B cell (primary cell): Measurements from ENCODE around the gene KLF7. TPM values are rescaled to one million over a fixed set of nuclear protein-coding genes. Genes with fewer than 3 reads are reported as not detected.

Source experiments
- ATAC-seq: fragments of 200-7000 bp; cut with Tn5 transposase; one replicate; pipeline ENCODE4 v1.10.0; 2021; ENCODE audit warnings: low read depth, mild to moderate bottlenecking, moderate number of reproducible peaks, moderate library complexity
- CTCF ChIA-PET: fragments of 350-600 bp; sonication (Branson Sonifier 250); formaldehyde crosslinking; loops from one replicate; lab custom pipeline; 2021; ENCODE audit warnings: antibody characterized with exemption, inconsistent platforms; lab: Charles Lee
- POLR2A ChIA-PET: fragments of 350-600 bp; sonication (Branson Sonifier 250); formaldehyde crosslinking; loops from one replicate; lab custom pipeline; 2021; ENCODE audit warnings: antibody characterized with exemption; lab: Charles Lee
- DNase-seq: peaks from one replicate; pipeline ENCODE4 v3.0.0; 2013
- H2AFZ ChIP-seq: 2 replicates; pipeline ENCODE4 v1.6.1; 2012; ENCODE audit warnings: mild to moderate bottlenecking, low read depth, low read length; ENCODE audit not compliant: insufficient read depth, poor library complexity, severe bottlenecking
- H3K27ac ChIP-seq, 2 donors: 1 replicate in 1 of 2; 2 replicates in 1 of 2; pipeline ENCODE4 v1.5.1; 2012 to 2013; ENCODE audit warnings: low read length in 2 of 2, mild to moderate bottlenecking in 2 of 2, moderate library complexity in 1 of 2
- H3K27me3 ChIP-seq, 4 experiments: fragments of 200-600 bp in 1 of 4; sonication (generic) in 1 of 4; replicated peaks in 1 of 4; 1 replicate in 2 of 4; 2 replicates in 2 of 4; pipeline versions ENCODE4 v1.6.1 to v1.7.0; 2013 to 2016; ENCODE audit warnings: low read length in 3 of 4, mild to moderate bottlenecking in 2 of 4, mixed read lengths in 1 of 4, moderate library complexity in 1 of 4; ENCODE audit not compliant: insufficient read depth in 4 of 4, control insufficient read depth in 3 of 4; ENCODE audit errors: control extremely low read depth in 1 of 4
- H3K36me3 ChIP-seq, 2 experiments: replicated peaks in 1 of 2; 1 replicate in 1 of 2; 2 replicates in 1 of 2; pipeline versions ENCODE4 v1.6.1 to v1.7.1; 2013; ENCODE audit warnings: low read length in 1 of 2; ENCODE audit not compliant: insufficient read depth in 2 of 2, control insufficient read depth in 1 of 2; ENCODE audit errors: control extremely low read depth in 1 of 2, extremely low read depth in 1 of 2
- H3K4me1 ChIP-seq, 2 donors: fragments of 200-600 bp in 1 of 2; sonication (generic) in 1 of 2; 1 replicate in 1 of 2; 2 replicates in 1 of 2; pipeline versions ENCODE4 v1.5.1 to v1.6.1; 2013 to 2017; ENCODE audit warnings: low read length in 2 of 2; ENCODE audit not compliant: control insufficient read depth in 2 of 2, insufficient read depth in 2 of 2
- H3K4me2 ChIP-seq: replicated peaks from 2 replicates; pipeline ENCODE3; 2012; ENCODE audit warnings: mild to moderate bottlenecking, low read depth, low read length; ENCODE audit not compliant: poor library complexity, severe bottlenecking
- H3K4me3 ChIP-seq, 5 experiments: fragments of 200-600 bp in 1 of 5; sonication (generic) in 1 of 5; 1 replicate in 3 of 5; 2 replicates in 2 of 5; pipeline versions ENCODE4 v1.5.1 to v1.7.0; 2011 to 2016; ENCODE audit warnings: low read length in 4 of 5, mild to moderate bottlenecking in 4 of 5, low read depth in 2 of 5, control low read depth in 1 of 5, moderate library complexity in 1 of 5; ENCODE audit not compliant: insufficient read depth in 1 of 5; ENCODE audit errors: control extremely low read depth in 1 of 5, extremely low read depth in 1 of 5
- H3K79me2 ChIP-seq: fragments of 200-600 bp; sonication (generic); one replicate; pipeline ENCODE4 v1.6.0; 2016; ENCODE audit warnings: low read length; ENCODE audit not compliant: control insufficient read depth, insufficient read depth
- H3K9ac ChIP-seq: fragments of 200-600 bp; sonication (generic); 2 replicates; pipeline ENCODE4 v1.6.1; 2017; ENCODE audit warnings: mild to moderate bottlenecking, low read length, moderate library complexity
- H3K9me3 ChIP-seq, 3 donors: one replicate each; pipeline versions ENCODE4 v1.6.1 to v1.7.1; 2013; ENCODE audit warnings: low read length in 2 of 3; ENCODE audit not compliant: control insufficient read depth in 2 of 3, insufficient read depth in 1 of 3; ENCODE audit errors: control extremely low read depth in 1 of 3
- H4K20me1 ChIP-seq: 2 replicates; pipeline ENCODE4 v1.6.0; 2012; ENCODE audit warnings: mild to moderate bottlenecking, low read length; ENCODE audit not compliant: insufficient read depth, control insufficient read depth, poor library complexity, severe bottlenecking
- H3K27ac Mint-ChIP-seq: one replicate; pipeline ENCODE4 v1.8.0; 2021; ENCODE audit warnings: mixed read lengths
- H3K27me3 Mint-ChIP-seq: one replicate; pipeline ENCODE4 v1.8.0; 2021; ENCODE audit warnings: mixed read lengths
- H3K4me1 Mint-ChIP-seq: one replicate; pipeline ENCODE4 v1.8.0; 2021; ENCODE audit warnings: mixed read lengths
- H3K4me3 Mint-ChIP-seq: one replicate; pipeline ENCODE4 v1.8.0; 2021; ENCODE audit warnings: mixed read lengths
- H3K9me3 Mint-ChIP-seq: one replicate; pipeline ENCODE4 v1.8.0; 2022; ENCODE audit warnings: mixed read lengths; ENCODE audit not compliant: insufficient read depth
- CTCF ChIP-seq: fragments of 200-600 bp; IDR thresholded peaks from one replicate; pipeline ENCODE4 v1.8.0; 2022; ENCODE audit warnings: antibody characterized with exemption, mild to moderate bottlenecking
- EZH2 ChIP-seq: IDR thresholded peaks from 2 replicates; pipeline ENCODE4 v1.6.1; 2012; ENCODE audit warnings: borderline replicate concordance, low read depth, mild to moderate bottlenecking, moderate library complexity, low read length; ENCODE audit not compliant: insufficient read depth, poor library complexity, severe bottlenecking
- WGBS: methylation state at CpG from one replicate; pipeline ENCODE4 v1.1.5; 2013; ENCODE audit warnings: missing lambda C conversion rate; ENCODE audit not compliant: insufficient coverage; 5-methylcytosine and 5-hydroxymethylcytosine counted together
- intact Hi-C: fragments of 100-400 bp; cut with micrococcal nuclease; formaldehyde crosslinking; loops from one replicate; pipeline ENCODE4 v1.10.0; 2022
- polyA plus RNA-seq: library from polyadenylated mRNA; depleted of rRNA; stranded (reverse); fragments of >200 nt; gene quantifications from 2 replicates; pipeline ENCODE4 v1.2.3, GENCODE V29; 2012
- total RNA-seq, 2 donors: library from RNA; stranded (reverse); fragments of 120-200 nt in 1 of 2; gene quantifications; 1 replicate in 1 of 2; 2 replicates in 1 of 2; pipeline versions ENCODE4 v1.2.3 to v1.2.4, GENCODE V29; 2013 to 2022

The KLF7 gene
- total and polyA plus RNA-seq, 2 donors (not counting 1 experiment from before 2014, with no cell fraction given), result 46.2 to 93.2 TPM

GRCh38 chr2:207143215-207144172, 22.3 kb downstream of the KLF7 start:
- POLR2A ChIA-PET, result interaction anchor here (0.6 to 4.8 kb wide), 11 partner anchors 9 to 387 kb away, joined by 3 to 122 read pairs (median 4); partner anchors contain the start of genes CREB1 and KLF7
- H3K27me3 ChIP-seq, result no peaks in the 10 kb centered on the region
- ATAC-seq (peak; percentile 77), DNase-seq (peak; percentile 86)
- Mint-ChIP-seq H3K27me3 (no peaks in the 10 kb centered on the region), H3K9me3 (no peaks in the 10 kb centered on the region), H3K4me3 (peak overlapping the region; percentile 89), H3K27ac (peak overlapping the region; percentile 94), H3K4me1 (peaks cover 68% of the 10 kb centered on the region)
- H3K36me3 ChIP-seq, result peaks cover 0 to 6% of the 10 kb centered on the region in 2 experiments
- peaks cover 72% of the 10 kb centered on the region for H3K79me2 ChIP-seq
- no peaks in the 10 kb centered on the region for H4K20me1 ChIP-seq
- no peak for TF ChIP-seq CTCF
- TF ChIP-seq EZH2, result no peak
- peaks cover 57 to 62% of the 10 kb centered on the region in 2 donors for H3K4me1 ChIP-seq
- 14% methylated on average over 8 of the region's 13 CpGs for WGBS
- peak overlapping the region; percentile 91 for H3K4me2 ChIP-seq
- peak overlapping the region; percentile 43 to 71 (median 56) for H3K4me3 ChIP-seq
- H2AFZ ChIP-seq, result peak overlapping the region; percentile 59
- peak overlapping the region; percentile 82 for H3K9ac ChIP-seq
- intact Hi-C loops, result loop anchor here (1.0 to 10.0 kb wide), 6 partner anchors 10 to 481 kb away; partner anchors contain the start of genes CREB1 and METTL21A
- CTCF ChIA-PET, result interaction anchor here (0.7 to 4.5 kb wide), 15 partner anchors 11 to 453 kb away, joined by 3 to 92 read pairs (median 3); partner anchors contain the start of gene KLF7
- H3K9me3 ChIP-seq, result no peaks in the 10 kb centered on the region
- peak overlapping the region; percentile 93 to 99 for H3K27ac ChIP-seq
